Inflammatory macrophage (primary cell): ENCODE measurements around the gene ALDH8A1.
A peak's percentile ranks its signal among the peaks of the same experiment; 100 is the strongest.

Experiments used
- DNase-seq, 2 donors: peaks; one replicate each; pipeline ENCODE4 v3.0.0-alpha.2; 2020 to 2022
- total RNA-seq, 18 experiments: gene quantifications; one replicate each; lab custom pipeline; 2026; ENCODE audit warnings: mixed read lengths in 6 of 18, inconsistent platforms in 2 of 18; lab: John Stamatoyannopoulos, UW

Gene ALDH8A1
- 0 to 0.57 (median 0.25) reads per million in 18 experiments for total RNA-seq

- no peak for DNase-seq
Observed at GRCh38 chr6:134949927-134950326, at the start of gene ALDH8A1. Gene ALDH8A1, minus strand, starts transcription at chr6:134950101. Its CDS starts 48 bp downstream, at chr6:134950053.

- no peak for DNase-seq
Observed at GRCh38 chr6:134999107-134999506, 49.2 kb upstream of the ALDH8A1 start.

GRCh38 chr6:134997133-134997995, 47.5 kb upstream of the ALDH8A1 start:
- no peak for DNase-seq

GRCh38 chr6:134995536-134995935, 45.6 kb upstream of the ALDH8A1 start:
- DNase-seq = no peak

- DNase-seq = no peak
Observed at GRCh38 chr6:134994431-134994830, 44.5 kb upstream of the ALDH8A1 start.

- DNase-seq = no peak
Observed at GRCh38 chr6:134992155-134992554, 42.3 kb upstream of the ALDH8A1 start.

- DNase-seq = no peak
Observed at GRCh38 chr6:134990262-134990661, 40.4 kb upstream of the ALDH8A1 start.

GRCh38 chr6:134984821-134985220, 34.9 kb upstream of the ALDH8A1 start:
- no peak for DNase-seq

GRCh38 chr6:134983823-134984222, 33.9 kb upstream of the ALDH8A1 start:
- DNase-seq = no peak

GRCh38 chr6:134982161-134982560, 32.3 kb upstream of the ALDH8A1 start:
- DNase-seq = no peak

GRCh38 chr6:134980846-134981245, 30.9 kb upstream of the ALDH8A1 start:
- no peak for DNase-seq

GRCh38 chr6:134979142-134979541, 29.2 kb upstream of the ALDH8A1 start:
- DNase-seq = no peak

- DNase-seq = no peak
Observed at GRCh38 chr6:134974370-134974769, 24.5 kb upstream of the ALDH8A1 start.

GRCh38 chr6:134967711-134968110, 17.8 kb upstream of the ALDH8A1 start:
- DNase-seq = no peak

GRCh38 chr6:134964451-134965203, 14.7 kb upstream of the ALDH8A1 start:
- no peak for DNase-seq

GRCh38 chr6:134962421-134962820, 12.5 kb upstream of the ALDH8A1 start:
- no peak for DNase-seq

- DNase-seq = peak in 1 of 2 donors; percentile 13
Observed at GRCh38 chr6:134961366-134961765, 11.5 kb upstream of the ALDH8A1 start.

- DNase-seq = no peak
Observed at GRCh38 chr6:134959603-134960002, 9.7 kb upstream of the ALDH8A1 start.

- DNase-seq = peak in 1 of 2 donors; percentile 10
Observed at GRCh38 chr6:134956676-134957075, 6.8 kb upstream of the ALDH8A1 start.

GRCh38 chr6:134956032-134956431, 6.1 kb upstream of the ALDH8A1 start:
- DNase-seq = no peak

- no peak for DNase-seq
Observed at GRCh38 chr6:134954272-134955000, 4.5 kb upstream of the ALDH8A1 start.

- no peak for DNase-seq
Observed at GRCh38 chr6:134951494-134952263, 1.8 kb upstream of the ALDH8A1 start.
